Measurements from ENCODE around the gene SSX2IP.
"Not testable (repeated sequence)": the region's sequence is repeated elsewhere in the genome, so short reads cannot be mapped to it uniquely, and the experiment has no call there.

The SSX2IP gene

GRCh38 chr1:84677415-84678099 lies 12.7 kb downstream of the SSX2IP start:
- no peak for DNase-seq (ENCODE audit: low read depth)

- DNase-seq (ENCODE audit: low read depth): no peak
Measured at GRCh38 chr1:84675631-84676030, 14.6 kb downstream of the SSX2IP start.

- no peak for DNase-seq (ENCODE audit: low read depth)
Measured at GRCh38 chr1:84675106-84675505, 15.2 kb downstream of the SSX2IP start.

- DNase-seq (ENCODE audit: low read depth): no peak
Measured at GRCh38 chr1:84674705-84675104, 15.6 kb downstream of the SSX2IP start.

GRCh38 chr1:84674021-84674420 lies 16.2 kb downstream of the SSX2IP start:
- DNase-seq (ENCODE audit: low read depth): no peak

- no peak for DNase-seq (ENCODE audit: low read depth)
Measured at GRCh38 chr1:84672080-84672854, 18.0 kb downstream of the SSX2IP start.

- peak; percentile 33 for DNase-seq (ENCODE audit: low read depth)
Measured at GRCh38 chr1:84669831-84670230, 20.4 kb downstream of the SSX2IP start.

GRCh38 chr1:84668185-84668584 lies 22.1 kb downstream of the SSX2IP start:
- DNase-seq (ENCODE audit: low read depth): no peak

GRCh38 chr1:84665703-84666317 lies 24.5 kb downstream of the SSX2IP start:
- DNase-seq (ENCODE audit: low read depth): no peak

- DNase-seq (ENCODE audit: low read depth): no peak
Measured at GRCh38 chr1:84653130-84653677, 37.1 kb downstream of the SSX2IP start.

- no peak for DNase-seq (ENCODE audit: low read depth)
Measured at GRCh38 chr1:84644472-84644871, 45.8 kb downstream of the SSX2IP start.

- no peak for DNase-seq (ENCODE audit: low read depth)
Measured at GRCh38 chr1:84643183-84643582, 47.1 kb downstream of the SSX2IP start.

GRCh38 chr1:84642774-84643173 lies 47.5 kb downstream of the SSX2IP start:
- DNase-seq (ENCODE audit: low read depth): no peak

- DNase-seq (ENCODE audit: low read depth): not testable (repeated sequence)
Measured at GRCh38 chr1:84639731-84640130, 50.5 kb downstream of the SSX2IP start.

GRCh38 chr1:84635429-84635828 lies 54.8 kb downstream of the SSX2IP start:
- DNase-seq (ENCODE audit: low read depth): no peak

- DNase-seq (ENCODE audit: low read depth): no peak
Measured at GRCh38 chr1:84634536-84635205, 55.6 kb downstream of the SSX2IP start.

- DNase-seq (ENCODE audit: low read depth): peak; percentile 49
Measured at GRCh38 chr1:84632673-84633434, 57.4 kb downstream of the SSX2IP start.

GRCh38 chr1:84632137-84632536 lies 58.1 kb downstream of the SSX2IP start:
- no peak for DNase-seq (ENCODE audit: low read depth)

- no peak for DNase-seq (ENCODE audit: low read depth)
Measured at GRCh38 chr1:84624876-84625275, 65.4 kb downstream of the SSX2IP start.

- DNase-seq (ENCODE audit: low read depth): no peak
Measured at GRCh38 chr1:84621553-84621952, 68.7 kb downstream of the SSX2IP start.

- DNase-seq (ENCODE audit: low read depth): peak; percentile 67
Measured at GRCh38 chr1:84620720-84621313, 69.4 kb downstream of the SSX2IP start.

All from fibroblast of gingiva (primary cell).